Spleen (tissue), 11 donors: ENCODE data around the gene GLTPD2. TPM values are rescaled to one million over a fixed set of nuclear protein-coding genes. Genes with fewer than 3 reads are reported as not detected.

Experiments used
- DNase-seq: peaks from one replicate; pipeline ENCODE4 v3.0.0-alpha.2; 2020
- H3K27ac ChIP-seq, 8 donors: fragments of 200-600 bp; sonication (generic) in 7 of 8; 1 replicate in 4 of 8; 2 replicates in 4 of 8; pipeline versions ENCODE4 v1.5.0 to v1.8.0; 2016 to 2021; ENCODE audit warnings: inconsistent platforms in 4 of 8, mild to moderate bottlenecking in 4 of 8, moderate library complexity in 1 of 8
- H3K27me3 ChIP-seq, 7 donors: fragments of 200-600 bp; sonication (generic) in 6 of 7; replicated peaks in 1 of 7; 1 replicate in 4 of 7; 2 replicates in 3 of 7; pipeline versions ENCODE4 v1.5.0 to v1.8.0; 2016 to 2021; ENCODE audit warnings: inconsistent platforms in 3 of 7, mild to moderate bottlenecking in 1 of 7
- H3K36me3 ChIP-seq, 6 donors: fragments of 200-600 bp; sonication (generic) in 5 of 6; 1 replicate in 4 of 6; 2 replicates in 2 of 6; pipeline versions ENCODE4 v1.5.0 to v1.8.0; 2016 to 2021; ENCODE audit warnings: inconsistent platforms in 2 of 6
- H3K4me1 ChIP-seq, 6 donors: fragments of 200-600 bp; sonication (generic) in 5 of 6; 1 replicate in 3 of 6; 2 replicates in 3 of 6; pipeline versions ENCODE4 v1.5.0 to v1.8.0; 2016 to 2021; ENCODE audit warnings: inconsistent platforms in 3 of 6
- H3K4me3 ChIP-seq, 8 donors: fragments of 200-600 bp; sonication (generic) in 7 of 8; 1 replicate in 4 of 8; 2 replicates in 4 of 8; pipeline versions ENCODE4 v1.5.0 to v1.8.0; 2016 to 2021; ENCODE audit warnings: inconsistent platforms in 4 of 8, mild to moderate bottlenecking in 4 of 8, moderate library complexity in 2 of 8
- H3K9me3 ChIP-seq, 8 donors: fragments of 200-600 bp; sonication (generic) in 7 of 8; 1 replicate in 4 of 8; 2 replicates in 4 of 8; pipeline versions ENCODE4 v1.5.0 to v1.8.0; 2016 to 2021; ENCODE audit warnings: inconsistent platforms in 4 of 8
- CTCF ChIP-seq, 11 experiments: fragments of 200-600 bp in 7 of 11; fragments of 450-650 bp in 4 of 11; sonication (generic) in 4 of 11; IDR thresholded peaks in 8 of 11; conservative IDR thresholded peaks in 3 of 11; 1 replicate in 7 of 11; 2 replicates in 4 of 11; pipeline versions ENCODE4 v1.4.0 to v1.8.0; 2016 to 2021; ENCODE audit warnings: antibody characterized with exemption in 11 of 11, inconsistent platforms in 4 of 11, mild to moderate bottlenecking in 1 of 11
- POLR2A ChIP-seq, 3 donors: fragments of 450-650 bp; IDR thresholded peaks; one replicate each; pipeline ENCODE4 v1.5.1; 2017; ENCODE audit warnings: antibody characterized with exemption in 3 of 3, mild to moderate bottlenecking in 1 of 3
- POLR2AphosphoS5 ChIP-seq, 3 donors: sonication (generic); formaldehyde crosslinking; IDR thresholded peaks; one replicate each; pipeline ENCODE4 v1.5.1; 2017; ENCODE audit warnings: antibody characterized with exemption in 3 of 3
- WGBS, 5 donors: extraction: QIAGEN DNeasy Blood & Tissue Kit in 3 of 5; methylation state at CpG; one replicate each; pipeline versions ENCODE4 v1.1.5 to v1.1.7; 2013 to 2018; 5-methylcytosine and 5-hydroxymethylcytosine counted together
- intact Hi-C: fragments of 100-400 bp; cut with DNase I; formaldehyde crosslinking; loops from one replicate; pipeline ENCODE4 v1.15.0; 2023; ENCODE audit warnings: low total_unique reads
- polyA plus RNA-seq, 3 donors: library from polyadenylated mRNA; stranded (reverse); fragments of 200-250 nt; gene quantifications; one replicate each; pipeline ENCODE4 v1.2.1, GENCODE V29; 2013
- total RNA-seq, 7 donors: library from RNA; depleted of rRNA in 3 of 7; stranded (reverse); fragments of >200 nt in 3 of 7; fragmentation: NEBNext Ultra II Directional in 4 of 7; extraction: Animal tissue kit (Norgen Biotek cat#: 25700) in 4 of 7; gene quantifications; one replicate each; pipeline versions ENCODE4 v1.1.0 to v1.2.1, GENCODE V29; 2016 to 2021
- donor health status: healthy with polysubstance abuse.
- donor health status: DM: no; HTN: no; CAD: no; lungs with moderate emphysema.
- donor health status: DM: no; HTN: no; CAD: no.
- donor health status: Bipolar disorder and iron deficiency.
- donor health status: healthy.
- donor health status: DM: no; HTN: no; CAD: no.
- donor health status: DM: yes; HTN: yes; CAD: no.

The GLTPD2 gene
- total and polyA plus RNA-seq, 10 donors, result 0.06 TPM; not detected in 9

GRCh38 chr17:4748686-4749085 lies 40.1 kb upstream of the GLTPD2 start:
- intact Hi-C loops, result no loop called here
- no peaks in the 10 kb centered on the region for H3K36me3 ChIP-seq
- H3K9me3 ChIP-seq, result no peaks in the 10 kb centered on the region
- H3K27ac ChIP-seq, result peak overlapping the region in 3 of 8 donors; percentile 66 to 74 (median 70)
- H3K4me3 ChIP-seq, result no peak overlapping the region
- WGBS, 5 donors, result 33 to 49% (median 39%) methylated on average over 4 of the region's 4 CpGs
- H3K27me3 ChIP-seq, result peaks cover 0 to 60% (median 3%) of the 10 kb centered on the region in 7 donors
- TF ChIP-seq POLR2A (IDR thresholded peaks at IDR 0.05) (no peak), CTCF (IDR thresholded peaks at IDR 0.05 in 8 of 11, conservative IDR thresholded peaks at IDR 0.05 in 3 of 11) (no peak), POLR2AphosphoS5 (IDR thresholded peaks at IDR 0.05) (no peak)
- H3K4me1 ChIP-seq, result peaks cover 9 to 39% (median 19%) of the 10 kb centered on the region in 6 donors
- no peak for DNase-seq

- TF ChIP-seq POLR2AphosphoS5 (IDR thresholded peaks at IDR 0.05) (no peak), CTCF (IDR thresholded peaks at IDR 0.05 in 8 of 11, conservative IDR thresholded peaks at IDR 0.05 in 3 of 11) (no peak), POLR2A (IDR thresholded peaks at IDR 0.05) (no peak)
- DNase-seq, result peak; percentile 28
- Histone ChIP-seq H3K4me3 (no peak overlapping the region), H3K36me3 (no peaks in the 10 kb centered on the region), H3K4me1 (peaks cover 9 to 27% (median 15%) of the 10 kb centered on the region in 6 donors), H3K27me3 (peaks cover 0 to 54% (median 0%) of the 10 kb centered on the region in 7 donors), H3K9me3 (no peaks in the 10 kb centered on the region), H3K27ac (no peak overlapping the region)
- 39 to 67% (median 53%) methylated on average over 3 of the region's 3 CpGs for WGBS, 5 donors
- intact Hi-C loops, result no loop called here
These were observed 38.2 kb upstream of the GLTPD2 start for GRCh38 chr17:4750606-4751005.

GRCh38 chr17:4751932-4752331 lies 36.8 kb upstream of the GLTPD2 start:
- Histone ChIP-seq H3K4me1 (peaks cover 9 to 22% (median 15%) of the 10 kb centered on the region in 6 donors), H3K27me3 (peaks cover 0 to 50% (median 0%) of the 10 kb centered on the region in 7 donors), H3K27ac (no peak overlapping the region), H3K4me3 (no peak overlapping the region), H3K9me3 (no peaks in the 10 kb centered on the region), H3K36me3 (no peaks in the 10 kb centered on the region)
- no peak for DNase-seq
- intact Hi-C loops, result no loop called here
- TF ChIP-seq POLR2A (IDR thresholded peaks at IDR 0.05) (no peak), CTCF (IDR thresholded peaks at IDR 0.05 in 8 of 11, conservative IDR thresholded peaks at IDR 0.05 in 3 of 11) (no peak), POLR2AphosphoS5 (IDR thresholded peaks at IDR 0.05) (no peak)
- 48 to 66% (median 54%) methylated on average over 5 of the region's 5 CpGs for WGBS, 5 donors

GRCh38 chr17:4753392-4753791 lies 35.4 kb upstream of the GLTPD2 start:
- 90 to 95% (median 91%) methylated on average over 1 of the region's 1 CpG for WGBS, 5 donors
- Histone ChIP-seq H3K36me3 (no peaks in the 10 kb centered on the region), H3K4me1 (peaks cover under 1 to 7% (median 4%) of the 10 kb centered on the region in 6 donors), H3K9me3 (no peaks in the 10 kb centered on the region), H3K4me3 (no peak overlapping the region), H3K27me3 (peaks cover 0 to 45% (median 0%) of the 10 kb centered on the region in 7 donors), H3K27ac (no peak overlapping the region)
- DNase-seq, result no peak
- TF ChIP-seq POLR2A (IDR thresholded peaks at IDR 0.05), result no peak
- TF ChIP-seq POLR2AphosphoS5 (IDR thresholded peaks at IDR 0.05), result no peak
- TF ChIP-seq CTCF (IDR thresholded peaks at IDR 0.05 in 8 of 11, conservative IDR thresholded peaks at IDR 0.05 in 3 of 11), result no peak
- intact Hi-C loops, result no loop called here
